GM19035 (cell line): ENCODE data around the gene SLC22A5.

ENCODE experiments used
- ATAC-seq: cut with Tn5 transposase; IDR thresholded peaks from one replicate; pipeline ENCODE4 v1.9.1; 2021; ENCODE audit not compliant: unreplicated experiment

The SLC22A5 gene

GRCh38 chr5:132364319-132364718, 5.2 kb upstream of the SLC22A5 start:
- no peak for ATAC-seq

- no peak for ATAC-seq
These were observed 4.3 kb upstream of the SLC22A5 start for GRCh38 chr5:132365213-132365612.

GRCh38 chr5:132368186-132368585, 1.3 kb upstream of the SLC22A5 start:
- no peak for ATAC-seq

- ATAC-seq: no peak
These were observed 470 bp upstream of the SLC22A5 start for GRCh38 chr5:132369007-132369473.

GRCh38 chr5:132370181-132370970, 866 bp downstream of the SLC22A5 start:
- no peak for ATAC-seq

- ATAC-seq: no peak
These were observed 1.6 kb downstream of the SLC22A5 start for GRCh38 chr5:132370971-132371602.

GRCh38 chr5:132371603-132371994, 2.1 kb downstream of the SLC22A5 start:
- ATAC-seq: no peak

- no peak for ATAC-seq
These were observed 2.6 kb downstream of the SLC22A5 start for GRCh38 chr5:132372127-132372526.

- ATAC-seq: no peak
These were observed 3.0 kb downstream of the SLC22A5 start for GRCh38 chr5:132372542-132372941.

GRCh38 chr5:132375957-132376356, 6.4 kb downstream of the SLC22A5 start:
- no peak for ATAC-seq

- no peak for ATAC-seq
These were observed 7.5 kb downstream of the SLC22A5 start for GRCh38 chr5:132376694-132377641.

- ATAC-seq: no peak
These were observed 8.2 kb downstream of the SLC22A5 start for GRCh38 chr5:132377738-132378137.

- no peak for ATAC-seq
These were observed 9.1 kb downstream of the SLC22A5 start for GRCh38 chr5:132378580-132378979.

- no peak for ATAC-seq
These were observed 10.5 kb downstream of the SLC22A5 start for GRCh38 chr5:132380047-132380446.

GRCh38 chr5:132380741-132381140, 11.2 kb downstream of the SLC22A5 start:
- ATAC-seq: no peak

GRCh38 chr5:132381614-132382013, 12.1 kb downstream of the SLC22A5 start:
- ATAC-seq: no peak

- ATAC-seq: no peak
These were observed 13.8 kb downstream of the SLC22A5 start for GRCh38 chr5:132383261-132383660.

GRCh38 chr5:132383984-132384383, 14.5 kb downstream of the SLC22A5 start:
- no peak for ATAC-seq

- ATAC-seq: no peak
These were observed 15.1 kb downstream of the SLC22A5 start for GRCh38 chr5:132384506-132385050.

- ATAC-seq: no peak
These were observed 16.0 kb downstream of the SLC22A5 start for GRCh38 chr5:132385326-132386105.
